GM23248 (cell line): ENCODE data around the gene RARG. TPM values are rescaled to one million over a fixed set of nuclear protein-coding genes. Genes with fewer than 3 reads are reported as not detected.
A peak's percentile ranks its signal among the peaks of the same experiment; 100 is the strongest.

Source experiments
- DNase-seq: peaks from one replicate; pipeline ENCODE4 v3.0.0-alpha.2; 2015
- H2AFZ ChIP-seq: fragments of 200-600 bp; sonication (generic); 2 replicates; pipeline ENCODE4 v1.6.1; 2016; ENCODE audit warnings: antibody characterized with exemption
- H3F3A ChIP-seq: fragments of 200-600 bp; sonication (generic); 2 replicates; pipeline ENCODE4 v1.6.1; 2016; ENCODE audit warnings: mild to moderate bottlenecking, antibody characterized with exemption, mixed run types; ENCODE audit not compliant: insufficient read depth
- H3K27ac ChIP-seq: fragments of 200-600 bp; sonication (generic); 2 replicates; pipeline ENCODE4 v1.5.1; 2016; ENCODE audit warnings: mild to moderate bottlenecking
- H3K27me3 ChIP-seq: fragments of 200-600 bp; sonication (generic); replicated peaks from 2 replicates; pipeline ENCODE4 v1.6.1; 2016; ENCODE audit warnings: mild to moderate bottlenecking; ENCODE audit not compliant: insufficient read depth
- H3K36me3 ChIP-seq: fragments of 200-600 bp; sonication (generic); 2 replicates; pipeline ENCODE4 v1.6.1; 2016; ENCODE audit warnings: low read depth, mild to moderate bottlenecking
- H3K4me1 ChIP-seq: fragments of 200-600 bp; sonication (generic); 2 replicates; pipeline ENCODE4 v1.6.1; 2016; ENCODE audit warnings: mild to moderate bottlenecking; ENCODE audit not compliant: insufficient read depth
- H3K4me2 ChIP-seq: fragments of 200-600 bp; sonication (generic); one replicate; pipeline ENCODE4 v1.6.1; 2016; ENCODE audit warnings: mild to moderate bottlenecking; ENCODE audit not compliant: unreplicated experiment
- H3K4me3 ChIP-seq: fragments of 200-600 bp; sonication (generic); 2 replicates; pipeline ENCODE4 v1.5.1; 2016; ENCODE audit warnings: mild to moderate bottlenecking
- H3K79me2 ChIP-seq: fragments of 200-600 bp; sonication (generic); 2 replicates; pipeline ENCODE4 v1.6.1; 2016; ENCODE audit warnings: mild to moderate bottlenecking; ENCODE audit not compliant: insufficient read depth
- H3K9ac ChIP-seq: fragments of 200-600 bp; sonication (generic); 2 replicates; pipeline ENCODE4 v1.6.1; 2016; ENCODE audit warnings: mild to moderate bottlenecking
- H3K9me2 ChIP-seq: fragments of 200-600 bp; sonication (generic); 2 replicates; pipeline ENCODE4 v1.6.1; 2016; ENCODE audit warnings: mixed run types, mild to moderate bottlenecking, moderate library complexity; ENCODE audit not compliant: insufficient read depth
- H3K9me3 ChIP-seq: fragments of 200-600 bp; sonication (generic); one replicate; pipeline ENCODE4 v1.6.1; 2017; ENCODE audit warnings: low read depth
- H4K20me1 ChIP-seq: fragments of 200-600 bp; sonication (generic); 2 replicates; pipeline ENCODE4 v1.6.0; 2016; ENCODE audit not compliant: insufficient read depth
- EZH2 ChIP-seq: fragments of 200-600 bp; sonication (generic); IDR thresholded peaks from 2 replicates; pipeline ENCODE4 v1.6.1; 2018; ENCODE audit warnings: antibody characterized with exemption, mild to moderate bottlenecking; ENCODE audit not compliant: insufficient read depth, poor library complexity, severe bottlenecking
- EZH2phosphoT487 ChIP-seq: fragments of 200-600 bp; sonication (generic); IDR thresholded peaks from 2 replicates; pipeline ENCODE4 v1.6.1; 2018; ENCODE audit warnings: antibody characterized with exemption, moderate library complexity, mild to moderate bottlenecking, low read depth; ENCODE audit not compliant: insufficient read depth
- WGBS, 2 experiments: methylation state at CpG; one replicate each; pipeline ENCODE4 v1.1.6; 2015 to 2017; ENCODE audit warnings: low lambda C conversion rate in 2 of 2, low coverage in 1 of 2; ENCODE audit errors: missing lambda C conversion rate in 2 of 2; 5-methylcytosine and 5-hydroxymethylcytosine counted together
- in situ Hi-C: fragments of 300-500 bp; cut with MboI; formaldehyde crosslinking; loops from 2 replicates; pipeline ENCODE4 v1.15.0; 2020
- polyA plus RNA-seq: library from polyadenylated mRNA; unstranded; fragments of >200 nt; fragmentation: Nextera tagmentation; extraction: Ambion mirVana; gene quantifications from 2 replicates; pipeline ENCODE4 v1.2.1, GENCODE V29; 2016
- total RNA-seq: library from RNA; depleted of rRNA; stranded (reverse); fragments of >200 nt; shearing (Covaris generic); gene quantifications from 2 replicates; pipeline ENCODE4 v1.2.3, GENCODE V29; 2014

The RARG gene
- total and polyA plus RNA-seq, 2 experiments from 2014 or later, result 75.3 to 116 TPM

- Histone ChIP-seq H3K79me2 (peaks cover 31% of the 10 kb centered on the region), H3K36me3 (no peaks in the 10 kb centered on the region), H3F3A (no peaks in the 10 kb centered on the region), H3K27me3 (no peaks in the 10 kb centered on the region), H3K9me3 (no peaks in the 10 kb centered on the region), H3K9ac (peak overlapping the region; percentile 75), H3K4me2 (peak overlapping the region; percentile 97), H4K20me1 (no peaks in the 10 kb centered on the region), H3K9me2 (no peaks in the 10 kb centered on the region), H3K4me1 (peaks cover 5% of the 10 kb centered on the region; the same call in 1 of the 2 replicates), H2AFZ (peak overlapping the region; percentile 98), H3K27ac (peak overlapping the region; percentile 36; the same call in 1 of the 2 replicates), H3K4me3 (peak overlapping the region; percentile 85)
- TF ChIP-seq EZH2, result no peak
- TF ChIP-seq EZH2phosphoT487, result no peak
- in situ Hi-C loops, result no loop called here
- WGBS, 2 experiments, result 38 to 41% methylated on average over 18 of the region's 18 CpGs
- DNase-seq, result peak; percentile 48
Measured at GRCh38 chr12:53267306-53267998, 35.4 kb upstream of the RARG start.

GRCh38 chr12:53265783-53266182 is 33.8 kb upstream of the RARG start:
- H4K20me1 ChIP-seq, result no peaks in the 10 kb centered on the region
- DNase-seq, result peak; percentile 23
- H3K9me3 ChIP-seq, result no peaks in the 10 kb centered on the region
- no peaks in the 10 kb centered on the region for H3K9me2 ChIP-seq
- no peaks in the 10 kb centered on the region for H3F3A ChIP-seq
- no peak overlapping the region for H3K27ac ChIP-seq
- WGBS, 2 experiments, result 29 to 33% methylated on average over 2 of the region's 2 CpGs
- H2AFZ ChIP-seq, result no peak overlapping the region
- TF ChIP-seq EZH2, result no peak
- TF ChIP-seq EZH2phosphoT487, result no peak
- in situ Hi-C loops, result no loop called here
- peaks cover 19% of the 10 kb centered on the region for H3K79me2 ChIP-seq
- H3K36me3 ChIP-seq, result no peaks in the 10 kb centered on the region
- peaks cover 5% of the 10 kb centered on the region; the same call in 1 of the 2 replicates for H3K4me1 ChIP-seq
- no peak overlapping the region for H3K4me2 ChIP-seq
- H3K9ac ChIP-seq, result no peak overlapping the region
- no peak overlapping the region for H3K4me3 ChIP-seq
- H3K27me3 ChIP-seq, result no peaks in the 10 kb centered on the region

GRCh38 chr12:53259891-53260290 is 27.9 kb upstream of the RARG start:
- in situ Hi-C loops, result no loop called here
- 77 to 79% methylated on average over 6 of the region's 6 CpGs for WGBS, 2 experiments
- Histone ChIP-seq H4K20me1 (no peaks in the 10 kb centered on the region), H3F3A (no peaks in the 10 kb centered on the region), H3K4me1 (no peaks in the 10 kb centered on the region), H3K9ac (no peak overlapping the region), H3K79me2 (peaks cover 9% of the 10 kb centered on the region), H3K9me2 (no peaks in the 10 kb centered on the region), H3K27ac (no peak overlapping the region), H3K9me3 (no peaks in the 10 kb centered on the region), H3K4me3 (no peak overlapping the region), H3K4me2 (no peak overlapping the region), H2AFZ (no peak overlapping the region), H3K36me3 (no peaks in the 10 kb centered on the region), H3K27me3 (no peaks in the 10 kb centered on the region)
- no peak for TF ChIP-seq EZH2phosphoT487
- no peak for TF ChIP-seq EZH2
- DNase-seq, result no peak

- Histone ChIP-seq H2AFZ (no peak overlapping the region), H3K27ac (no peak overlapping the region), H3K9ac (no peak overlapping the region), H3K36me3 (no peaks in the 10 kb centered on the region), H4K20me1 (no peaks in the 10 kb centered on the region), H3K27me3 (no peaks in the 10 kb centered on the region), H3K4me3 (no peak overlapping the region), H3K4me2 (no peak overlapping the region), H3F3A (no peaks in the 10 kb centered on the region), H3K4me1 (no peaks in the 10 kb centered on the region), H3K9me3 (no peaks in the 10 kb centered on the region), H3K79me2 (peaks cover 20% of the 10 kb centered on the region), H3K9me2 (no peaks in the 10 kb centered on the region)
- no peak for DNase-seq
- in situ Hi-C loops, result no loop called here
- no peak for TF ChIP-seq EZH2phosphoT487
- TF ChIP-seq EZH2, result no peak
- WGBS, 2 experiments, result 46 to 52% methylated on average over 7 of the region's 7 CpGs
Measured at GRCh38 chr12:53258541-53259539, 26.8 kb upstream of the RARG start.
